Esophagus (tissue), 2 donors: ENCODE data around the gene HMBS. TPM values are rescaled to one million over a fixed set of nuclear protein-coding genes. Genes with fewer than 3 reads are reported as not detected.

Experiments
- H3K27ac ChIP-seq, 2 donors: one replicate each; pipeline ENCODE4 v1.5.1; 2013; ENCODE audit warnings: low read depth in 2 of 2, mild to moderate bottlenecking in 2 of 2, inconsistent platforms in 1 of 2, low read length in 1 of 2, moderate library complexity in 1 of 2
- H3K27me3 ChIP-seq, 2 donors: one replicate each; pipeline ENCODE4 v1.6.1; 2013; ENCODE audit warnings: low read length in 2 of 2, control low read depth in 1 of 2, mild to moderate bottlenecking in 1 of 2; ENCODE audit not compliant: insufficient read depth in 2 of 2, control insufficient read depth in 1 of 2
- H3K36me3 ChIP-seq, 2 donors: one replicate each; pipeline ENCODE4 v1.6.1; 2013; ENCODE audit warnings: low read length in 1 of 2; ENCODE audit not compliant: control insufficient read depth in 2 of 2, insufficient read depth in 2 of 2
- H3K4me1 ChIP-seq, 2 donors: one replicate each; pipeline ENCODE4 v1.6.1; 2013; ENCODE audit warnings: low read length in 1 of 2; ENCODE audit not compliant: control insufficient read depth in 2 of 2, insufficient read depth in 2 of 2
- H3K4me3 ChIP-seq, 2 donors: one replicate each; pipeline ENCODE4 v1.5.1; 2013; ENCODE audit warnings: low read length in 2 of 2, mild to moderate bottlenecking in 2 of 2, low read depth in 1 of 2, moderate library complexity in 1 of 2
- H3K9me3 ChIP-seq, 2 donors: one replicate each; pipeline ENCODE4 v1.6.1; 2013; ENCODE audit warnings: mild to moderate bottlenecking in 2 of 2, low read depth in 1 of 2, low read length in 1 of 2, moderate library complexity in 1 of 2; ENCODE audit not compliant: control insufficient read depth in 2 of 2, insufficient read depth in 1 of 2
- WGBS, 2 donors: extraction: QIAGEN DNeasy Blood & Tissue Kit; methylation state at CpG; one replicate each; pipeline ENCODE4 v1.1.7; 2013; 5-methylcytosine and 5-hydroxymethylcytosine counted together
- polyA plus RNA-seq, 2 donors: library from polyadenylated mRNA; stranded (reverse); fragments of 200-250 nt; gene quantifications; one replicate each; pipeline ENCODE4 v1.2.3, GENCODE V29; 2013
- donor health status: healthy with polysubstance abuse.
- donor health status: Bipolar disorder and iron deficiency.

HMBS gene
- polyA plus RNA-seq, 2 donors, result 18.0 to 24.2 TPM

- 91% methylated on average over 10 of the region's 10 CpGs for WGBS, 2 donors
Observed at GRCh38 chr11:119116235-119116594, 31.5 kb downstream of the HMBS start.

DNA sequence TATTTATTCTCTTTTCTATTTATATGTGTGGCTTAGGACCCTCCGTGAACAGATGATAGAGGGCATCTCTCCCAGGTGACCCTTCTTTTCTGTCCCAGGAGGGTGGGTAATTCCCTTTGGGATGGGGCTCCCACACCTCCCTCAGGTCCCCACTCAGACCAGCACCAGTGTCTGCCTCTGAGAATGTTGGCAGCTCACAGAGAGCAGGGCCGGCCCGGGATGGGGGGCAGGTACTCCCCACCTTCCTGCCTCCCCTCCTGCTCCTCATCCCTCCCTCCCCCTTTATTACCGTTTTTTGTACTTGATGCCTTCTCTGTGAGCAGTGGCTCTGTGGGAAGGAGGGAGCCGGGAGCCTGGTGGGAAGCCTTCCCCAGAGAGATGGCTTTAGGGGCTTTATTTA, 31.9 kb downstream of the HMBS start:
- WGBS, 2 donors, result 72 to 79% methylated on average over 5 of the region's 5 CpGs
- peaks cover 0 to 4% of the 10 kb centered on the region in 2 donors for H3K4me1 ChIP-seq
- H3K4me3 ChIP-seq, result no peak overlapping the region
- no peaks in the 10 kb centered on the region for H3K9me3 ChIP-seq
- H3K27ac ChIP-seq, result no peak overlapping the region
- H3K36me3 ChIP-seq, result peaks cover 3 to 24% of the 10 kb centered on the region in 2 donors
- H3K27me3 ChIP-seq, result no peaks in the 10 kb centered on the region

More at GRCh38 chr11:119116235-119116594, 31.5 kb downstream of the HMBS start:
- H3K27me3 ChIP-seq, result no peaks in the 10 kb centered on the region
- peaks cover 0 to 4% of the 10 kb centered on the region in 2 donors for H3K4me1 ChIP-seq
- H3K27ac ChIP-seq, result peak overlapping the region in 1 of 2 donors; percentile 14
- H3K9me3 ChIP-seq, result no peaks in the 10 kb centered on the region
- peaks cover 3 to 28% of the 10 kb centered on the region in 2 donors for H3K36me3 ChIP-seq
- H3K4me3 ChIP-seq, result no peak overlapping the region

DNA sequence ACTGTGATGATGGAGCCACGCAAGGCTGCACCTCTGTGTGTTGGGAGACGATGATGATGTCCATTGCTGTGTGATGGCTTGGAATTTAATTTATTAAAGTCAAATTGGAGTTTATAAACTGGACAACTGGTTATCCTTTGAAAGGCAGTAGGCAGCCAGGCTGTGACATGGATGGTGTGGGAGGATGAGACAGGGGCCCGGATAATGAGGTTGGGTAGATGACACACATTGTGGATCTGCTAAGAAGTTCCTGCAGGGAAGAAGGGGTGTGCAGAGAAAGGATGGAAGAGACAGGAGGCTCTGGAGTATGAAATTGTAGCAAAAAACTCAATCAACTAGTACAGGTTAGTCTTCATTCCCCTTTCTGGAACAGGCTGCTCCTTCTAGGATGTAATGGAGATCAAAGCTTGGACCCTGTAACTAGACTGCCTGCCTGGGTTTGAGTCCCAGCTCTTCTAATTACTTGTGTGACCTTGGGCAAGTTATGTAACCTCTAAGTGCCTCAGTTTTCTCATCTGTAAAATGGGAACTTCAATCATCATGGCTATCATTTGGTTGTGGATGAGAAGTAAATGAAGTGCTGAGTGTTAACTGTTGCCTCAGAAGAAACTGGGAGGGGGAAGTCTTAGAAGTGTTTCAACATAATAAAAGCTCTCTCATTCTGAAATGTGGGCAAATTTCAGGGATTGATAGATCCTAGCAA, 32.5 kb downstream of the HMBS start:
- H3K4me3 ChIP-seq, result no peak overlapping the region
- no peaks in the 10 kb centered on the region for H3K27me3 ChIP-seq
- 92 to 96% methylated on average over 3 of the region's 3 CpGs for WGBS, 2 donors
- peaks cover 0 to 4% of the 10 kb centered on the region in 2 donors for H3K4me1 ChIP-seq
- peaks cover 3 to 20% of the 10 kb centered on the region in 2 donors for H3K36me3 ChIP-seq
- no peak overlapping the region for H3K27ac ChIP-seq
- no peaks in the 10 kb centered on the region for H3K9me3 ChIP-seq

DNA sequence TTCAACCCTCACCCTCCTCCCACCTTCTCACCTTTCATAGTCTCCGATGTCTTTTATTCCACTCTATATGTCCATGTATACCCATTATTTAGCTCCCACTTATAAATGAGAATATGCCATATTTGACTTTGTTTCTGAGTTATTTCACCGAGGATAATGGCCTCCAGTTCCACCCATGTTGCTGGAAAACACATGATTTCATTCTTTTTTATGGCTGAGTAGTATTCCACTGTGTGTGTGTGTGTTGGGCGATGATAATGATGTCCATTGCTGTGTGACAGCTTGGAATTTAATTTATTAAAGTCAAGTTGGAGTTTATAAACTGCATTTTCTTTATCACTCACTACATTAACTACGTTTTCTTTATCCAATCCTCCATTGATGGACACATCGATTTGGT, 33.5 kb downstream of the HMBS start:
- WGBS, 2 donors, result 95% methylated on average over 5 of the region's 5 CpGs
- Histone ChIP-seq H3K4me1 (peaks cover 0 to 2% of the 10 kb centered on the region in 2 donors), H3K36me3 (peaks cover 3 to 11% of the 10 kb centered on the region in 2 donors), H3K27me3 (no peaks in the 10 kb centered on the region), H3K4me3 (no peak overlapping the region), H3K27ac (no peak overlapping the region), H3K9me3 (no peaks in the 10 kb centered on the region)

DNA sequence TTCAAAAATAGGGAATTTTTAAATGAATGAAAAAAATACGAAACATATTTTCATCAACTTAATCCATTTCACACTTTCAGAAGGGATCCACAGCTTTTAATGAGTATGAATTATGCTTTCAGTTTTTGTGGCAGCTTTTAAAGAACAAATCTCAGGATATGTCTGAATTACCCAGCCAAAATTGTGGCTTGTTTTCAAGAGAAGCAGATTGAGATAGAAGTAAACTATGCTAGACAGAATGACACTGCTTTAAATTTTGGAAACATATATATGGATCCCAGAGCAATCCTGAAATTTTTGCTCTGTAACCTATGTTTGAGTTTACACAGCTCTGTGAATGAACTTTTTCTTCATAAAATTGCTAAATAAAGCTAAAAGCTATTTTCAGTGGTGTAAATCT, 34.3 kb downstream of the HMBS start:
- Histone ChIP-seq H3K4me3 (no peak overlapping the region), H3K27ac (no peak overlapping the region), H3K27me3 (no peaks in the 10 kb centered on the region), H3K36me3 (peaks cover 3 to 5% of the 10 kb centered on the region in 2 donors), H3K4me1 (peaks cover 0 to 2% of the 10 kb centered on the region in 2 donors), H3K9me3 (no peaks in the 10 kb centered on the region)
- 92 to 98% methylated on average over 1 of the region's 1 CpG for WGBS, 2 donors

- H3K27me3 ChIP-seq, result no peaks in the 10 kb centered on the region
- 14 to 25% methylated on average over 5 of the region's 5 CpGs for whole genome bisulfite sequencing, 2 donors
- H3K9me3 ChIP-seq, result no peaks in the 10 kb centered on the region
- H3K4me1 ChIP-seq, result peaks cover 0 to 2% of the 10 kb centered on the region in 2 donors
- peak overlapping the region in 1 of 2 donors; percentile 68 for H3K27ac ChIP-seq
- peak overlapping the region; percentile 50 to 91 for H3K4me3 ChIP-seq
- peaks cover 3 to 8% of the 10 kb centered on the region in 2 donors for H3K36me3 ChIP-seq
Observed at GRCh38 chr11:119120639-119121007, 35.9 kb downstream of the HMBS start.

DNA sequence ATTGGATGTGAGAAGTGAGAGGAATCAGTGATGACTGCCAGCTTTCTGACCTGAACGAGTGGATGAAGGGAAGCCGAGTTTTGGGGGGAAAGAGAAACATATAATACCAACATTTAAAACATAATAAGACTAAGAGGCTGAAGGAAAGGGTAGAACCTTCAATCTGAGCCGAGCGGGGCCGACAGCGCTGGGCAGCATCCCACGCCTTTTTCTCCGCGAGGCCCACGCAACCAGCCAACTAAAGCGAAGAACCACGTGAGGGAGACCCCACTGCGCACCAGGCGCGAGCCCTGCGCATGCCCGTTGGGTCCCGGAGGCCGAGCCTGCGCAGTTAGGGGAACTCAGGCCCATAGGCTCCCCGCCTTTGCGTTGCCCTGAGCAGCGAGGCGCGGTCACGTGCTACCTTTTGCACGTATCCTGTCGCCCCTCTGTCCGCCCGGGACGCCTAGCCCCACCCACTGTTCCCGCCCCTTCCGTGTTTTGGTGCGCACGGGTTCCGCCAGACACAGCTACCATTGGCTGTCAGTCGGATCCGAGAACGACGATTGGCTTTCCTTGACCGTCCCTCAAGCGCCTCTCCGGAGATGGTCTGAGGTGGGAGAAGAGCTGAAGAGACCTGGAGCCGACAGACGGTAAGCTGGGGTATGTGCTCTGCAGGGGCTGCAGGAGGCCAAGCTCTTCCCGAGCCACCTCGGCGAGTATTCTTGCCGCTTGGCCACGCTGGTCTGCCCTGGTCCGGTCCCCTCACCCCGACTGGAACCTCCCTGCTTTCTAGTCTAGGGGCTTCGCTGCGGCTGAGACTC, 36.5 kb downstream of the HMBS start, which contains the start of gene HINFP:
Gene HINFP, plus strand, starts transcription at position 573 of the 803 bp plus-strand sequence. CDS start 5,365 bp downstream, outside the sequence.
- Histone ChIP-seq H3K4me1 (peaks cover 0 to 2% of the 10 kb centered on the region in 2 donors), H3K27me3 (no peaks in the 10 kb centered on the region), H3K9me3 (no peaks in the 10 kb centered on the region), H3K27ac (peak within 1 kb of the TSS; percentile 79 to 93), H3K36me3 (peaks cover 0 to 4% of the 10 kb centered on the region in 2 donors), H3K4me3 (peak within 1 kb of the TSS; percentile 83 to 91)
- WGBS, 2 donors, result 0 to 1% methylated on average over 54 of the region's 54 CpGs

DNA sequence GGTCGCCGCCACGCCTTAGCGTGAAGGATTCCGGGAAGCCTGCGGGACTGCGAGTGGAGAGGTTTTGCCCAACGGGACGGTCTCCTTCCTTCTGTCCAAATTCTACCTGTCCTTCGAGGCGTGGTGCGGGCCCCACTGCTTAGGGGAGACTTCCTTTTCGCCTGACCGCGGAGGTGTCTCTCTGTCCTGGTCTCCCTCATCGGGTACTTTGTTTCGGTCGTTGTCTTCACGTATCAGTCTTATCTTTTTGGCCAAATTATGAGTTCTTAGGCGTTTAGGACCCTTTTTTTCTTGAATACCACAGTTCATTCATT, 37.1 kb downstream of the HMBS start:
- peak overlapping the region; percentile 79 to 93 for H3K27ac ChIP-seq
- 0% methylated on average over 20 of the region's 20 CpGs for WGBS, 2 donors
- peaks cover 0 to 4% of the 10 kb centered on the region in 2 donors for H3K36me3 ChIP-seq
- no peaks in the 10 kb centered on the region for H3K27me3 ChIP-seq
- peak overlapping the region; percentile 83 to 91 for H3K4me3 ChIP-seq
- H3K9me3 ChIP-seq, result no peaks in the 10 kb centered on the region
- peaks cover 0 to 2% of the 10 kb centered on the region in 2 donors for H3K4me1 ChIP-seq

- Histone ChIP-seq H3K36me3 (peaks cover 0 to 9% of the 10 kb centered on the region in 2 donors), H3K9me3 (no peaks in the 10 kb centered on the region), H3K27me3 (no peaks in the 10 kb centered on the region), H3K4me1 (peaks cover 0 to 2% of the 10 kb centered on the region in 2 donors), H3K4me3 (no peak overlapping the region), H3K27ac (no peak overlapping the region)
- WGBS, 2 donors, result 78 to 90% methylated on average over 6 of the region's 6 CpGs
Observed at GRCh38 chr11:119125821-119126220, 41.1 kb downstream of the HMBS start.
